HG03103 (cell line): ENCODE measurements around the gene AFTPH.

Experiments
- ATAC-seq: cut with Tn5 transposase; IDR thresholded peaks from one replicate; pipeline ENCODE4 v1.9.1; 2021; ENCODE audit warnings: low read depth; ENCODE audit not compliant: unreplicated experiment

AFTPH gene, protein sequence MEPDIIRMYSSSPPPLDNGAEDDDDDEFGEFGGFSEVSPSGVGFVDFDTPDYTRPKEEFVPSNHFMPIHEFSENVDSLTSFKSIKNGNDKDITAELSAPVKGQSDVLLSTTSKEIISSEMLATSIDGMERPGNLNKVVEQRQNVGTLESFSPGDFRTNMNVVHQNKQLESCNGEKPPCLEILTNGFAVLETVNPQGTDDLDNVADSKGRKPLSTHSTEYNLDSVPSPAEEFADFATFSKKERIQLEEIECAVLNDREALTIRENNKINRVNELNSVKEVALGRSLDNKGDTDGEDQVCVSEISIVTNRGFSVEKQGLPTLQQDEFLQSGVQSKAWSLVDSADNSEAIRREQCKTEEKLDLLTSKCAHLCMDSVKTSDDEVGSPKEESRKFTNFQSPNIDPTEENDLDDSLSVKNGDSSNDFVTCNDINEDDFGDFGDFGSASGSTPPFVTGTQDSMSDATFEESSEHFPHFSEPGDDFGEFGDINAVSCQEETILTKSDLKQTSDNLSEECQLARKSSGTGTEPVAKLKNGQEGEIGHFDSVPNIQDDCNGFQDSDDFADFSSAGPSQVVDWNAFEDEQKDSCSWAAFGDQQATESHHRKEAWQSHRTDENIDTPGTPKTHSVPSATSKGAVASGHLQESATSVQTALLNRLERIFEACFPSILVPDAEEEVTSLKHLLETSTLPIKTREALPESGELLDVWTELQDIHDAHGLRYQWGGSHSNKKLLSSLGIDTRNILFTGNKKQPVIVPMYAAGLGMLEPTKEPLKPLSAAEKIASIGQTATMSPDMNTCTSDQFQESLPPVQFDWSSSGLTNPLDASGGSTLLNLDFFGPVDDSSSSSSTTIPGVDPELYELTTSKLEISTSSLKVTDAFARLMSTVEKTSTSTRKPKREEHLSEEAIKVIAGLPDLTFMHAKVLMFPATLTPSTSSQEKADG

DNA sequence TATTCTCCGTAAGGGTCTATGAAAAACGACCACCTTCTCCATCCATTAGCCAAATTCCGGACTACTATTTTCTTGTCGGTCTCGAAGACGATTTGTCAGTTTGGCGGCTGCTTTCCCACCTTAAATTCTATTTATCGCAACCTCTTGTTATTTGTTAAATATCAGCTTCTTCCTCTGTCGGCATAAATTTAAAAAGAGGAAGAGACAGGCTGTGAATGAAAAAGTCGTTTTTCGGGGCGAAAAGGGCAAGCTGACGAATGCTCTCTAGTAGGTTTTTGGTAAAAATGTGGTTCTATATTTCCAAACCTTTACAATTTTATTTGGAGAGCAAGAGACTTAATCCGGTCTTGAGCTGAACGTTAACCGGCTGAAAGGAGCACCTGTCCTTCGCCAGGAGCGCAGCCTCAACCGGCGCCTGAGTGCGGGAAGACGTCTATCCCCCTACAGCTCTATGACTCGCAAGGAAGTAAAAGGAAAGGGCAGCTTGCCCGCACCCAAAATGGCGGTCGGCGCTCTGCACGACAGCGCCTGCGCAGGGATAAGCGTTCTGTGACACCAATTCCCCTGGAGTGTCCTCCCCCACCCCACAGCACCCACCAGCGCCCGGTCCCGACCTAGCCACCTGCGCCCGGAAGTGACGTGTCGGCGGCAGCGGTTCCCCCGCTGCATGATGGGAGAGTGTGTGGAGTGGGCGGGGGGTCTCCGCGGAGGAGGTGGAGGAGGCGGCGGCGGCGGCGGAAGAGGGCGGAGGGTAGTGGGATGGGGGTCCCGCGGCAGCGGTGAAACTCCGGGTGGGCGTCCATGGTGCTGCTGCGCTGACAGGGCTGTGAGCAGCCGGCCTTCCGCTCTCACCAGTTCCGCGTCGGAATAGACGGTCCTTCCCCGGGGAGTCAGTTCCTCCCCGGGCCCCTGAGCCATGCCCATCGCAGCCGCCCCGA, at the start of gene AFTPH:
AFTPH (plus strand) TSS at position 663 of the 938 bp plus-strand sequence. CDS start 27,147 bp downstream, outside the sequence.
- peak; percentile 78 for ATAC-seq

GRCh38 chr2:64474636-64475035, 49.5 kb upstream of the AFTPH start:
- ATAC-seq: no peak

DNA sequence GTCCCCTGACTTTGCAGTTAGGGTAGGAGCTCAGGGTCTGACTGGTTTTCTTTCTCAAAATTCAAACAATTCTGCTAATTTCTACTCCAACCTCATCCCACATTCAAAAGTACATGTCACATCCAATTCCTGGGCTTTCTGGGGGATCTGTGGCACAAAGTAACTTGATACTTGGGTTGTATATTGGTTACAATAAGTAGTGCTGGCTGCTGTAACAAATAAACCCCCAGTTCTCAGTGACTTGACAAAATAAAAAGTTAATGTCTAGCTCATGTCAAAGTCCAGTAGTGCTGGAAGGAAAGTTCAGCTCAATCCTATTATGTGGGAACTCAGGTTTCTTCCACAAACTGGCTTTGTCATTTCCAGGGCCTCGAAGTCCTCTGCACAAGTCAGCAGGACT, 47.1 kb upstream of the AFTPH start:
- no peak for ATAC-seq

DNA sequence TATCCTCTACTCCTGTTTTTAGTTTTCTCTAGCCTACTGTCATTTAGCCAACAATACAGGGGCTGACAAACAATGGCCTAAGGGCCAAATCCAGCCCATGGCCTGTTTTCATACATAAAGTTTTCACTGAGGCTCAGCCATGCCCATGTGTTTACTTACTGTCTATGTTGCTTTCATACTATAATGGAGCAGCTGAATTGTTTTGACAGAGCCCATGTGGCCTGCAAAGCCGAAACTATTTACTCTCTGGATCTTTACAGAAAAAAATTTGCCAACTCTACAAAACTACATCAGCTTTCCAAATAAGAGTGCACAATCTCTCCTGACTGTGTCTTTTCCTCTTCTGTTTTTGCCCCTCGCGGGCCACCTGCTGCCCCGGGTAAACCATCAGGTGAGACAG, 46.1 kb upstream of the AFTPH start:
- ATAC-seq: no peak

GRCh38 chr2:64478502-64479230, 45.5 kb upstream of the AFTPH start:
- ATAC-seq: no peak

DNA sequence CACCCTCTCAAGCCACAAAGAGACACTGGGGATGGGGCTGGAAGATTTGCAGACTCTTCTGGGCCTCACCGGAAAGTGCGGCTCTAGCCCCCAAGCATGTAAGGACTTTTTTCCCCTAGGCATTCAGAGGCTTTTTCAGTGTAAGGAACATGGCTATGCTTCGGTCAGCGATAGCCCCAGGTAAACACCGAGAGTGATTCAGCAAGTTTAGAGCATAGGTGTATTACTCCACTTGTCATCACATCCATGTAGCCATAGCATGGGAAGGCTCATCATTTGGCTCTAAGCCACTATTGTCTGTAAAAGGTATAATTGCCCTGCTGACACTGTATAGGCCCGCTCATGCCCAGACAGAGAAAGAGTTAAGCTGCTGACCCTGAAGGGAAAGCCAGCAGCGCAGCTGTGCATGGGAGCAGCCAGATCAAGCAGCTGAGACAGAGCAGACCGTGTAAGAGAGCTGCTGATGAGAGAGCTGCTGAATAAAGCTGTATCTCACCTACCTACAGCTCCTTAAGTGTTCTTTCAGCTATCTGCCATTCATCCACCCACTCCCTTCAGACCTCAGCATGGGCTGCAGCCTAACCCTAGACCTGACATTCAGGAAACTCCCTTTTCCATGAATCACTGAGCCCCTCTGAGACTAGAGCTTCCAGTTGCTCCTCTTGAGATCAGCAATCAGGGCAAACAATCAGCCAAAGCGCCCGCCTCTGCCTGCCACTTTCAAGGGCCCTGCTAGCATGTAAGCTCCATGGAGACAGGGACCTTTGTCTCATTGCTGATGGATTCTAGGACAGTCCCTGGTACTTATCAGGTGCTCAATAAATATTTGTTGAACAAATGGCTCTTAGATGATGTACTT, 44.6 kb upstream of the AFTPH start:
- no peak for ATAC-seq

DNA sequence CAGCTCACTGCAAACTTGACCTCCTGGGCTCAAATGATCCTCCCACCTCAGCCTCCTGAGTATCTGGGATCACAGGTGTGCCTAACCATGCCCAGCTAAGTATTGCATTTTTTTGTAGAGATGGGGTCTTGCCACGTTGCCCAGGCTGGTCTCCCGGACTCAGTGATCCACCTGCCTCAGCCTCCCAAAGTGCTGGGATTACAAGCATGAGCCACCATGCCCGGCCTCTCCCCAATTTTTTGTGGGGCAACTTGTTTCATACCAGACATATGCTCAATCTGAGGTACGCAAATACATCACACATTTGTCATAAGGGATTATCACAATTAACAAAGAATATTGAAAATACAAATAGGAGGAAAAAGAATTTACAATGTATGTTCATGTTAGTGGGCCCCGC, 42.5 kb upstream of the AFTPH start:
- no peak for ATAC-seq

GRCh38 chr2:64482243-64482642, 41.9 kb upstream of the AFTPH start:
- ATAC-seq: no peak

DNA sequence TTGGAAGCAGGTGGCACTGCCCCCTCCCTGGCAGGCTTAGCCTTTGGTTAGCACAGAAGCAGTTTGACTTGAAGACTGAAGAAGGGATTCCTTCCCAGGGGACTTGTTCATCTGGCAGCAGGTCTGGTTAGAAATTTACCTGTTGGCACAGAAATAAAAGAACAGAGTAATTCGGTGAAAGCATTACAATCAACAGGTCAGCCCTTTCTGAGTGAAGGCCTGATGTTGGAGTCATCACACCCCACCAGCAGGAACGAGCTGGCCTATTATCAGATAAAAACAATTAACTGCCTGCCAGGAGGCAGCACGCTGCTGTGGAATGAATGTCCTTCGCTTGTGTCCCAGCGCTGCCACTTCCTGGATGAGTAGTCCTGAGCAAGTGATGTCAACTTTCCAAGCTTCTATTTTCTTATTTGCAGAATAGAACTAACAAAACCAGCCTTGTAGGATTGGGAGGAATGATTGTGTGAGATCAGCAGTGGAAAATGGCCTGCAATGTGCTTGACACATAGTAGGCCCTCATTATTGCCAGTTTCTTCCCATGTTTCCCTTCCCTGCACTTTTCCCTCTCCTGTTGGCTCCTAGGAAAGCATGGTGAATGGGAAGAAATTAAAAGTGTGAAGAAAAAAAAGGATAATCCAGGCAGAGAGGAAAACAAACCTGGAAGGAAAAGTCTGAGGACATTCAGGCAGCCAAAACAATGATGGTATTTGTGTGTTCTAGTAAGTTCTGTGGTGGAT, 41.2 kb upstream of the AFTPH start:
- no peak for ATAC-seq

DNA sequence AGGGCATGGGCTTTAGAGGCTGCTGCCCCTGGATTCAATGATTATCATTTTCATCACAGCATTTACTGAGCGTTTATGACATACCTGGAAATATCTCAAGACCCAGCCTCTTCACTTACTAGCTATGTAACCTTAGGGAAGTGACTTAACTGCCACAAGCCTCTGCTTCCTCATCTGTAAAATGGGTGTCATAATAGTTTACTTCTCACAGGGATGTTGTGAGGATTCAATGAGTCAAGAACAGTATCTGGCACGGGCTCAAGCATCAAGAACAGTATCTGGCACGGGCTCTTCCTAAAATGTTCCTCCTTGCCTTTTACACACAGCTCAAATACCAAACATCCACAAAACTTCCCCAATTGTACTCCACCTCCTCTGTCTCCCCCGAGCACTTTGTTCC, 38.8 kb upstream of the AFTPH start:
- ATAC-seq: no peak

GRCh38 chr2:64485961-64486360, 38.2 kb upstream of the AFTPH start:
- no peak for ATAC-seq

DNA sequence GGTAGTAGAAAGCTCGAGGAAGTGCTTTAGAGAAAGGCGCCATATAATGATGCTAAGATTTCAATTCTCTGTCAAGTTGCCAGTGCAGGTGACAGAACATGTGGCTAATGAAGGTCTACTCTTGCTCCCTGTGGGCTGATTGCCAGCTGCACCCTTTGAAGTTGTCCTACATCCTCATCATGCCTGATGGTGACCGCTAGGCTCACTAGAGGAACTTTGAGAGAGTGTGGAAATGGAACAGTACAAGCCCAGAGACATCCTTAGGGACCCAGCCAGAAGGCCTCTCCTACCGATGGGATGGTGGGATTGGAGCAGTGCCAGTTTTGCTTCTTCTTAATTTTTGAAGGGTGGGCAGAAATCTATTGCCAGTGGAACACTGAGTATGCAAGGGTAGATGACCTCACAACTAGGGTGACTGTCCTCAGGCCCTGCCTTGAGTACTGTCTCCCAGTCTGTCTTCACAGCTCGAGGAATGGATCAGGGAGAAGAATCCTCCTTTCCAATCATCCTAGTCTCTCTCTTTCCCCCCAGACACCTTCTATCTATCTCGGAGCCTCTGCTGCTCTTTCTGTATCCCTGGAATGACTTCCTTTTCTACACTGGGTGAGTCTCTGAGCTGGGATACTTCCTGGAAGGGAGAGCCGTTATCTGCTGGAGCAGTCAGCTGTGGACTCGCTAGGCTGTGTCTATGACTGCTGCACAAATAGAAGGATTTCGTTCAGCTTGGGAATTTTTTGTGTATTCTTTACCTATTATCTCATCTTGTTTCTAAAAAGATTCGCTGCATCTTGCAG, 36.7 kb upstream of the AFTPH start:
- no peak for ATAC-seq

- ATAC-seq: peak; percentile 73
Observed at GRCh38 chr2:64488050-64488974, 35.8 kb upstream of the AFTPH start.

DNA sequence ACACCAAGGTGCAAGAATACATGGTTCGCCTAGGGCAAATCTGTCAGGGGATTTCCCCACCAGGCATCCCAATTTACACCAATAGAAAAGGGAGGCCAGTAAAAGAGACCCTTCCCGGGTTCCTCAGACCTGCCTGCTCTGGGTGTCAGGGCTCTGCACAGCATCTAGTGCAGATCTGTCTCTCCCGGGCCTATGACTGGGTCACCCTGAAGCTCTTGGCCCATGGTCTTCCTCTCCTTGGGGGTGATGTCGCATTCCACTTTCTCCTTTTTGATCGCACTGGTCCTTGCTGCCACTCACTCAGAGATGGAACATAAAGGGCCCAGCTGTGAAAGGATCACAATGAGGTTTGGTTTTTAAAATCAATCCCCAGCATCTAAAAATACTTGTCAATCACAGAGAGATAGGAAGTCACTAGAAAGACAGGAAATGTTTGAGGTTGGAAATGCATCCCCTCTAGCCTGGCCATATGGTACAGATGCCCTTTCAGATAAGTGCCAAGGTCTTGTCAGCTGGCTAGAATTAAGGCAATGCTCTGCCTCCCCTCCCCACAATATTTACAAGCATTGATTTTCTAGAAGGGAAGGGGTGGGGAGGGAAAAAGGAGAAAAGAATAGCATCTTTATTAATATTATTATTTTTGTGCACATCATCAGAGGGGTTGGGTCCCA, 34.9 kb upstream of the AFTPH start:
- ATAC-seq: no peak

- no peak for ATAC-seq
Observed at GRCh38 chr2:64491426-64491825, 32.7 kb upstream of the AFTPH start.

- ATAC-seq: no peak
Observed at GRCh38 chr2:64492272-64492671, 31.9 kb upstream of the AFTPH start.
